Measurements from ENCODE around the gene CFAP54. TPM values are rescaled to one million over a fixed set of nuclear protein-coding genes. Genes with fewer than 3 reads are reported as not detected.

CFAP54 gene
- total RNA-seq, 2 experiments from 2014 or later, result 0.37 to 0.44 TPM

GRCh38 chr12:96516472-96517430 is 27.4 kb downstream of the CFAP54 start:
- ATAC-seq, result peak; percentile 83
- CTCF ChIA-PET, result interaction anchor here (0.6 to 3.3 kb wide), 54 partner anchors 8 to 760 kb away, joined by 3 to 31 read pairs (median 4); partner anchors contain the start of genes AMDHD1, CCDC38, CDK17 and CFAP54
- intact Hi-C loops (cut with DNase I, micrococcal nuclease), result loop anchor here (1.0 to 5.0 kb wide), 10 partner anchors 27 to 658 kb away; partner anchors contain the start of genes CFAP54 (in 2 of the 2) and SNRPF (in 1 of the 2)
- Mint-ChIP-seq H3K27ac (peak overlapping the region; percentile 64), H3K36me3 (ENCODE audit: low read depth) (no peaks in the 10 kb centered on the region), H3K4me3 (peak overlapping the region; percentile 21), H3K27me3 (no peaks in the 10 kb centered on the region), H3K9me3 (ENCODE audit: low read depth) (no peaks in the 10 kb centered on the region), H3K4me1 (peaks cover 17% of the 10 kb centered on the region)
- POLR2A ChIA-PET, result interaction anchor here (0.7 to 0.9 kb wide), 4 partner anchors 115 to 882 kb away, joined by 3 to 6 read pairs (median 5); no protein-coding TSS in a partner anchor
- DNase-seq, result peak; percentile 94

DNA sequence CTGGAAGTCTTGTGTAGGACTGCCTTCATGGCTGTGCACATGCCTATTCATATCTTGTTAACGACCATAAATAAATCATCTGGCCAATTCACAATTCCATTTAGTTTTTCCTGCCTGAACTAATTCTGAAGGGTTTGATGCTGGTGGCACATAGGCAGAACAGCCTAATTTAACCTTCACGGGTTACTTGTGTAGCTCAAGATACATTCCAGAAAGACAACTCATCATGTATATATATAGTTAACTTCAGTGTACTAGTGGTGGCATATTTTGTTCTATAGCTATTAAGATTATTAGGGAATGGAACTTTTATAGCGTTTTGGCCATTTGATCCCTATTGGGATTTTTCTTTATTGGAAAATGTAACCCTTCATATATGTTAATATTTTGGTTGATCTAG is 31.4 kb downstream of the CFAP54 start:
- no peaks in the 10 kb centered on the region for H3K9me3 Mint-ChIP-seq (ENCODE audit: low read depth)
- ATAC-seq, result no peak
- intact Hi-C loops (cut with DNase I, micrococcal nuclease), result no loop called here
- H3K4me1 Mint-ChIP-seq, result peaks cover 17% of the 10 kb centered on the region
- H3K27ac Mint-ChIP-seq, result no peak overlapping the region
- ChIA-PET POLR2A (no interaction called here), CTCF (interaction anchor here (0.6 to 0.7 kb wide), 2 partner anchors 260 to 1103 kb away, joined by 3 to 5 read pairs; no protein-coding TSS in a partner anchor)
- H3K27me3 Mint-ChIP-seq, result no peaks in the 10 kb centered on the region
- H3K36me3 Mint-ChIP-seq (ENCODE audit: low read depth), result no peaks in the 10 kb centered on the region
- no peak overlapping the region for H3K4me3 Mint-ChIP-seq
- no peak for DNase-seq

DNA sequence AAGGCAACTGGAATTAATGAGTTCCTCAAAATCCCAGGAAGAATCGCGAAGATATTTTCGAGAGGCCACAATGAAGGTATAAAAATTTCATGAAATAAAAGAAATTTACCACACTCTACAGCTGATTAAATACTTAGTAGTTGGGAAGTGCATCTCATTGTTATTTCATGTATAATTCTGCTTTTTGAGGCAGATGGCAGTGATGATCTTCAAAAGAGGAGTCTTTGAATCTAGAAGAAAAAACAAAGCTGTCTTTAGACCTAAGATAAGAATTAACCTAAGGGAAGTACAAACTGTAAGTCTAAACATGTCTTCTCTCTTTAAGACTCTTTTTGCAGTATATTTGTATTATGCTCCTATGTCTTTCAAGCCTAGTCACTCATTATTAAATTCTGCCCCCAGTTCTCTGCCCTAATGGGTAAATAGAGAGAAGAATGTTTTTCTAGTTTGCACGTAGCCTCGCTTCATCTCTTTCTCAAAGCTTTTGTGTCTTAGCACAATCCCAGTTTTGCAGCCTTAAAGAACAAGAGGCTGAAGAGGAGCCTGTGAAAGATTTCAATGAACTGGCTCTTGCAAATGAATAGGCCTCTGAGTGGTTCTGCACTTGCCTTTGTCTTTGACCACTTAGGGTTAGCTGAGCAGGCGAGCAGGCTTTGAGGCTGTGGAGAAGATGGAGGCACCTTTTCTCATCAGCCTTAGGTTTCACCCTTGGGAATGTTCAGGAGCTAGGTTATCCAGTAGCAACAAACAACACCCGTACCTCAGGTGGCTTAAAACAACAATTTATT is 32.7 kb downstream of the CFAP54 start:
- intact Hi-C loops (cut with DNase I, micrococcal nuclease), result no loop called here
- ChIA-PET POLR2A (no interaction called here), CTCF (interaction anchor here (0.6 to 1.6 kb wide), 4 partner anchors 62 to 911 kb away, joined by 3 to 7 read pairs (median 4); no protein-coding TSS in a partner anchor)
- no peaks in the 10 kb centered on the region for H3K36me3 Mint-ChIP-seq (ENCODE audit: low read depth)
- no peak for DNase-seq
- ATAC-seq, result no peak
- no peaks in the 10 kb centered on the region for H3K27me3 Mint-ChIP-seq
- peaks cover 13% of the 10 kb centered on the region for H3K4me1 Mint-ChIP-seq
- H3K4me3 Mint-ChIP-seq, result no peak overlapping the region
- H3K9me3 Mint-ChIP-seq (ENCODE audit: low read depth), result no peaks in the 10 kb centered on the region
- no peak overlapping the region for H3K27ac Mint-ChIP-seq

DNA sequence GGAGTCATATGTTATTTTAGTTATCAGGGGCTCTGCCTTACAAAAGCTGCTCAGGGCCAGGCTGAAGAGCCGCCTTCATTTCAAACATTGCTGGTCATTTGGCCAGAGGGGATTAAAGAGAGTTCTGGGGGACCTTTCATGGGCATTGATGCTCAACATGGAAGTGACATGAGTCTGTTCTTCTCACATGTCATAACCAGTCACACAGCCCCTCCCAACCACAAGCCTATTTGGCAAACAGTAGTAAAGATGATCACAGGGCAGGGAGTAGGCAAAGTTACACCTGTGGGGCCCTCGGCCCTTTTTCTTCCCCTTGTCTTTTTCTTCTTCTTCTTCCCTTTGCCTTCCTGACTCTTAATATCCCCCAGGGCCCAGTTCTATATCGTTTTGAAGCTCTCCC is 33.3 kb downstream of the CFAP54 start:
- POLR2A ChIA-PET, result no interaction called here
- H3K4me3 Mint-ChIP-seq, result no peak overlapping the region
- H3K9me3 Mint-ChIP-seq (ENCODE audit: low read depth), result no peaks in the 10 kb centered on the region
- H3K36me3 Mint-ChIP-seq (ENCODE audit: low read depth), result no peaks in the 10 kb centered on the region
- peaks cover 7% of the 10 kb centered on the region for H3K4me1 Mint-ChIP-seq
- no peak for ATAC-seq
- no peak for DNase-seq
- intact Hi-C loops (cut with DNase I, micrococcal nuclease), result no loop called here
- CTCF ChIA-PET, result interaction anchor here (1.0 to 1.6 kb wide), 3 partner anchors 63 to 307 kb away, joined by 3 to 7 read pairs (median 5); no protein-coding TSS in a partner anchor
- no peak overlapping the region for H3K27ac Mint-ChIP-seq
- H3K27me3 Mint-ChIP-seq, result no peaks in the 10 kb centered on the region

- intact Hi-C loops (cut with DNase I, micrococcal nuclease), result no loop called here
- H3K9me3 Mint-ChIP-seq (ENCODE audit: low read depth), result no peaks in the 10 kb centered on the region
- peak overlapping the region; percentile 27 for H3K27ac Mint-ChIP-seq
- ATAC-seq (peak; percentile 60), DNase-seq (no peak)
- CTCF ChIA-PET, result interaction anchor here (1.0 to 1.1 kb wide), 2 partner anchors 293 to 306 kb away, joined by 3 read pairs; no protein-coding TSS in a partner anchor
- no peaks in the 10 kb centered on the region for H3K27me3 Mint-ChIP-seq
- no peaks in the 10 kb centered on the region for H3K36me3 Mint-ChIP-seq (ENCODE audit: low read depth)
- peaks cover 5% of the 10 kb centered on the region for H3K4me1 Mint-ChIP-seq
- H3K4me3 Mint-ChIP-seq, result no peak overlapping the region
- POLR2A ChIA-PET, result interaction anchor here (0.6 kb wide), 1 partner anchor 115 kb away, joined by 5 read pairs; no protein-coding TSS in a partner anchor
Measured at GRCh38 chr12:96526110-96526509, 36.7 kb downstream of the CFAP54 start.

- Mint-ChIP-seq H3K27me3 (no peaks in the 10 kb centered on the region), H3K36me3 (ENCODE audit: low read depth) (no peaks in the 10 kb centered on the region), H3K27ac (no peak overlapping the region), H3K9me3 (ENCODE audit: low read depth) (no peaks in the 10 kb centered on the region), H3K4me3 (no peak overlapping the region), H3K4me1 (peaks cover 5% of the 10 kb centered on the region)
- DNase-seq (no peak), ATAC-seq (no peak)
- POLR2A ChIA-PET, result no interaction called here
- CTCF ChIA-PET, result no interaction called here
- intact Hi-C loops (cut with DNase I, micrococcal nuclease), result no loop called here
Measured at GRCh38 chr12:96529912-96530311, 40.5 kb downstream of the CFAP54 start.

DNA sequence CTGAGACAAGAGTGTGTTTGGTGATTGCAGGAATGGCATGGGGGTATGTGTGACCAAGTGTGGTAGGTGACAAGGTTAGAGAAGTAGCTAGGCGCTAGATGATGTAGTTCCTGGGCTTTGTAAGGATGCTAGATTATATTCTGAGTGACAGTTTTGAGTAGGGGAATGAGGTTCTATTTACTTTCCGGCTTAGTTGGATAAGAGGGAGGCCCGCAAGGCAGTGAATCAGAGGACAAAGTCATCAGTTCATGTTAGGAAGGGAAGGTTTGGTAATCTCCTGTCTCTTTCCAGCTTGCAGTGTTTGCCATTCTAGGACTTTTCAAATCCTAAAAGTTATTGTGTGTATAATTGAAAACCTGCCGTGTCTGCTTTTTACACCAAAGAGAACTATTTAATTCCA is 45.0 kb downstream of the CFAP54 start:
- CTCF ChIA-PET, result no interaction called here
- ATAC-seq (no peak), DNase-seq (no peak)
- no peaks in the 10 kb centered on the region for H3K36me3 Mint-ChIP-seq (ENCODE audit: low read depth)
- H3K27ac Mint-ChIP-seq, result no peak overlapping the region
- H3K4me3 Mint-ChIP-seq, result no peak overlapping the region
- POLR2A ChIA-PET, result no interaction called here
- no peaks in the 10 kb centered on the region for H3K27me3 Mint-ChIP-seq
- no peaks in the 10 kb centered on the region for H3K4me1 Mint-ChIP-seq
- H3K9me3 Mint-ChIP-seq (ENCODE audit: low read depth), result no peaks in the 10 kb centered on the region
- intact Hi-C loops (cut with DNase I, micrococcal nuclease), result no loop called here

DNA sequence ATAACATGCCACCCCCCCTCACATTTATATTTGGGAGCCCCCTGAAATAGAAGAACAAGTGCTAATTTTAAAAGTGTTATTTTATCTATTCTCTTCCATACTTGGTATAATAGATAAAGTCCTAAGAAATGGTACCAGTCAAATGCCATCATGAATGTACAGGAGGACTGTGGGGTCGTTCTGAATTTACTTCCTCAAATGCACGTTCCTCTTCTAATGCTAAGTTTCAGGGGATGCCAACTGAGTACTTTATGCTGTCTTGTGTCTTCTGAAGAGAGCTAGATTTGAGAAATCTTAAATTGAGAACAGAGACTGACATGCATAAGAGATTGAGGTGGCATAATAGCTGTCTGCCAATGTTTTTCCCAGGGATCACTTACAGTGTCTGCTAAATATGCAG is 59.0 kb downstream of the CFAP54 start:
- POLR2A ChIA-PET, result no interaction called here
- Mint-ChIP-seq H3K4me3 (no peak overlapping the region), H3K9me3 (ENCODE audit: low read depth) (peaks cover 3% of the 10 kb centered on the region), H3K27me3 (peaks cover 7% of the 10 kb centered on the region), H3K27ac (no peak overlapping the region), H3K36me3 (ENCODE audit: low read depth) (no peaks in the 10 kb centered on the region), H3K4me1 (no peaks in the 10 kb centered on the region)
- intact Hi-C loops (cut with DNase I, micrococcal nuclease), result no loop called here
- DNase-seq, result no peak
- CTCF ChIA-PET, result interaction anchor here (1.0 kb wide), 1 partner anchor 37 kb away, joined by 3 read pairs; no protein-coding TSS in a partner anchor
- no peak for ATAC-seq

DNA sequence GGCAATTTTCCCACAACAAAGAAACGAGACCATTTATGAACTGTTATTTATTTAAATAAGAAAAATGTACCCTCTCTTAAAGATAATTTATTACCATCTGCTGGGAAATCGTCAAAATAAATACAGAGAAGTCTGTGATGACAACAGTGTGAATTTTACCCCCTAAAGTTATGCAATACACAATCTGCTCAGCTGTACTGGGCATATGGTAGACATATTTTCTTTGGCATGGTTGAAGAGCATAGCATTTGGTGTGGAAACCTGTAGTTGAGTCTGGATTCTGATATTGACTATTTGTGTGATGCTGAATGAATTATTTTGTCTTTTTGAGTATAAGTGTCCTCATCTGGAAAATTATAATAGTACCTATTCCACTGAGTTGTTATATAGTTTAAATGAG is 60.0 kb downstream of the CFAP54 start:
- Mint-ChIP-seq H3K9me3 (ENCODE audit: low read depth) (no peaks in the 10 kb centered on the region), H3K4me3 (no peak overlapping the region), H3K36me3 (ENCODE audit: low read depth) (no peaks in the 10 kb centered on the region), H3K27ac (no peak overlapping the region), H3K27me3 (peaks cover 9% of the 10 kb centered on the region), H3K4me1 (no peaks in the 10 kb centered on the region)
- intact Hi-C loops (cut with DNase I, micrococcal nuclease), result no loop called here
- POLR2A ChIA-PET, result no interaction called here
- DNase-seq (no peak), ATAC-seq (no peak)
- CTCF ChIA-PET, result no interaction called here

GRCh38 chr12:96570579-96570978 is 81.2 kb downstream of the CFAP54 start:
- H3K9me3 Mint-ChIP-seq (ENCODE audit: low read depth), result no peaks in the 10 kb centered on the region
- ChIA-PET POLR2A (interaction anchor here (0.6 kb wide), 1 partner anchor 145 kb away, joined by 6 read pairs; no protein-coding TSS in a partner anchor), CTCF (no interaction called here)
- no peaks in the 10 kb centered on the region for H3K36me3 Mint-ChIP-seq (ENCODE audit: low read depth)
- no peak overlapping the region for H3K27ac Mint-ChIP-seq
- H3K4me3 Mint-ChIP-seq, result no peak overlapping the region
- H3K4me1 Mint-ChIP-seq, result peaks cover 18% of the 10 kb centered on the region
- intact Hi-C loops (cut with DNase I, micrococcal nuclease), result loop anchor here in 1 of 2 experiments (2.0 to 10.0 kb wide), 2 partner anchors 124 to 1394 kb away; no protein-coding TSS in a partner anchor
- H3K27me3 Mint-ChIP-seq, result peaks cover 24% of the 10 kb centered on the region
- no peak for DNase-seq
- peak; percentile 27 for ATAC-seq
